ENCODE data around the gene MAP3K20. TPM values are rescaled to one million over a fixed set of nuclear protein-coding genes. Genes with fewer than 3 reads are reported as not detected.

The MAP3K20 gene
- total RNA-seq, 1 donor, result 35.3 TPM

- H3K4me3 ChIP-seq (ENCODE audit: low read length), result no peak overlapping the region
- H3K4me1 ChIP-seq (ENCODE audit: insufficient read depth, low read length), result peaks cover 15% of the 10 kb centered on the region
- no peaks in the 10 kb centered on the region for H3K9me3 ChIP-seq (ENCODE audit: low read depth, low read length)
- no peaks in the 10 kb centered on the region for H3K27me3 ChIP-seq (ENCODE audit: insufficient read depth, low read length)
Observed at GRCh38 chr2:173218326-173219056, 142.8 kb downstream of the MAP3K20 start.

GRCh38 chr2:173221132-173221695, 145.6 kb downstream of the MAP3K20 start:
- Histone ChIP-seq H3K27me3 (ENCODE audit: insufficient read depth, low read length) (no peaks in the 10 kb centered on the region), H3K9me3 (ENCODE audit: low read depth, low read length) (no peaks in the 10 kb centered on the region), H3K4me3 (ENCODE audit: low read length) (no peak overlapping the region), H3K4me1 (ENCODE audit: insufficient read depth, low read length) (peaks cover 7% of the 10 kb centered on the region)

GRCh38 chr2:173221937-173222594, 146.4 kb downstream of the MAP3K20 start:
- H3K4me3 ChIP-seq (ENCODE audit: low read length), result no peak overlapping the region
- peaks cover 7% of the 10 kb centered on the region for H3K4me1 ChIP-seq (ENCODE audit: insufficient read depth, low read length)
- H3K9me3 ChIP-seq (ENCODE audit: low read depth, low read length), result no peaks in the 10 kb centered on the region
- no peaks in the 10 kb centered on the region for H3K27me3 ChIP-seq (ENCODE audit: insufficient read depth, low read length)

- no peaks in the 10 kb centered on the region for H3K27me3 ChIP-seq (ENCODE audit: insufficient read depth, low read length)
- peaks cover under 1% of the 10 kb centered on the region for H3K4me1 ChIP-seq (ENCODE audit: insufficient read depth, low read length)
Observed at GRCh38 chr2:173223871-173224270, 148.2 kb downstream of the MAP3K20 start.

GRCh38 chr2:173226899-173227698, 151.5 kb downstream of the MAP3K20 start:
- Histone ChIP-seq H3K4me1 (ENCODE audit: insufficient read depth, low read length) (no peaks in the 10 kb centered on the region), H3K4me3 (ENCODE audit: low read length) (no peak overlapping the region), H3K9me3 (ENCODE audit: low read depth, low read length) (no peaks in the 10 kb centered on the region)

More at GRCh38 chr2:173223871-173224270, 148.2 kb downstream of the MAP3K20 start:
- H3K4me3 ChIP-seq (ENCODE audit: low read length), result no peak overlapping the region
- H3K9me3 ChIP-seq (ENCODE audit: low read depth, low read length), result no peaks in the 10 kb centered on the region

GRCh38 chr2:173229086-173229485, 153.4 kb downstream of the MAP3K20 start:
- H3K27me3 ChIP-seq (ENCODE audit: insufficient read depth, low read length), result no peaks in the 10 kb centered on the region
- H3K4me3 ChIP-seq (ENCODE audit: low read length), result no peak overlapping the region
- no peaks in the 10 kb centered on the region for H3K9me3 ChIP-seq (ENCODE audit: low read depth, low read length)
- H3K4me1 ChIP-seq (ENCODE audit: insufficient read depth, low read length), result no peaks in the 10 kb centered on the region

More at GRCh38 chr2:173226899-173227698, 151.5 kb downstream of the MAP3K20 start:
- no peaks in the 10 kb centered on the region for H3K27me3 ChIP-seq (ENCODE audit: insufficient read depth, low read length)

- Histone ChIP-seq H3K4me1 (ENCODE audit: insufficient read depth, low read length) (no peaks in the 10 kb centered on the region), H3K9me3 (ENCODE audit: low read depth, low read length) (no peaks in the 10 kb centered on the region), H3K4me3 (ENCODE audit: low read length) (no peak overlapping the region), H3K27me3 (ENCODE audit: insufficient read depth, low read length) (no peaks in the 10 kb centered on the region)
Observed at GRCh38 chr2:173230181-173230580, 154.5 kb downstream of the MAP3K20 start.

- no peaks in the 10 kb centered on the region for H3K9me3 ChIP-seq (ENCODE audit: low read depth, low read length)
- H3K4me3 ChIP-seq (ENCODE audit: low read length), result no peak overlapping the region
- H3K4me1 ChIP-seq (ENCODE audit: insufficient read depth, low read length), result no peaks in the 10 kb centered on the region
- no peaks in the 10 kb centered on the region for H3K27me3 ChIP-seq (ENCODE audit: insufficient read depth, low read length)
Observed at GRCh38 chr2:173231042-173231441, 155.4 kb downstream of the MAP3K20 start.

- Histone ChIP-seq H3K27me3 (ENCODE audit: insufficient read depth, low read length) (no peaks in the 10 kb centered on the region), H3K9me3 (ENCODE audit: low read depth, low read length) (no peaks in the 10 kb centered on the region), H3K4me3 (ENCODE audit: low read length) (no peak overlapping the region), H3K4me1 (ENCODE audit: insufficient read depth, low read length) (no peaks in the 10 kb centered on the region)
Observed at GRCh38 chr2:173231465-173231864, 155.8 kb downstream of the MAP3K20 start.

- H3K4me3 ChIP-seq (ENCODE audit: low read length), result no peak overlapping the region
- no peaks in the 10 kb centered on the region for H3K9me3 ChIP-seq (ENCODE audit: low read depth, low read length)
- H3K27me3 ChIP-seq (ENCODE audit: insufficient read depth, low read length), result no peaks in the 10 kb centered on the region
- H3K4me1 ChIP-seq (ENCODE audit: insufficient read depth, low read length), result no peaks in the 10 kb centered on the region
Observed at GRCh38 chr2:173232956-173233744, 157.5 kb downstream of the MAP3K20 start.

GRCh38 chr2:173235947-173236803, 160.5 kb downstream of the MAP3K20 start:
- Histone ChIP-seq H3K4me3 (ENCODE audit: low read length) (no peak overlapping the region), H3K9me3 (ENCODE audit: low read depth, low read length) (no peaks in the 10 kb centered on the region), H3K4me1 (ENCODE audit: insufficient read depth, low read length) (no peaks in the 10 kb centered on the region), H3K27me3 (ENCODE audit: insufficient read depth, low read length) (no peaks in the 10 kb centered on the region)

GRCh38 chr2:173238385-173238784, 162.7 kb downstream of the MAP3K20 start:
- Histone ChIP-seq H3K4me3 (ENCODE audit: low read length) (no peak overlapping the region), H3K4me1 (ENCODE audit: insufficient read depth, low read length) (no peaks in the 10 kb centered on the region), H3K9me3 (ENCODE audit: low read depth, low read length) (no peaks in the 10 kb centered on the region)

GRCh38 chr2:173238831-173239230, 163.2 kb downstream of the MAP3K20 start:
- Histone ChIP-seq H3K27me3 (ENCODE audit: insufficient read depth, low read length) (no peaks in the 10 kb centered on the region), H3K4me1 (ENCODE audit: insufficient read depth, low read length) (no peaks in the 10 kb centered on the region), H3K4me3 (ENCODE audit: low read length) (no peak overlapping the region), H3K9me3 (ENCODE audit: low read depth, low read length) (no peaks in the 10 kb centered on the region)

More at GRCh38 chr2:173238385-173238784, 162.7 kb downstream of the MAP3K20 start:
- no peaks in the 10 kb centered on the region for H3K27me3 ChIP-seq (ENCODE audit: insufficient read depth, low read length)
